Esophagus muscularis mucosa (tissue), 4 donors: ENCODE measurements around the gene HES4.

ENCODE experiments used
- EP300 ChIP-seq: sonication (generic); formaldehyde crosslinking; IDR thresholded peaks from one replicate; pipeline ENCODE4 v1.6.1; 2017; ENCODE audit warnings: antibody characterized with exemption
- POLR2A ChIP-seq: fragments of 450-650 bp; IDR thresholded peaks from one replicate; pipeline ENCODE4 v1.6.1; 2017; ENCODE audit warnings: antibody characterized with exemption, moderate library complexity, mild to moderate bottlenecking, low read depth
- TF ChIP-seq, protein P1 (sequence below), 3 experiments: fragments of 200-600 bp in 2 of 3; fragments of 450-650 bp in 1 of 3; sonication (generic) in 2 of 3; IDR thresholded peaks; one replicate each; pipeline ENCODE4 v1.5.1; 2017 to 2019; ENCODE audit warnings: antibody characterized with exemption in 3 of 3, mild to moderate bottlenecking in 2 of 3, moderate library complexity in 1 of 3

DNA sequence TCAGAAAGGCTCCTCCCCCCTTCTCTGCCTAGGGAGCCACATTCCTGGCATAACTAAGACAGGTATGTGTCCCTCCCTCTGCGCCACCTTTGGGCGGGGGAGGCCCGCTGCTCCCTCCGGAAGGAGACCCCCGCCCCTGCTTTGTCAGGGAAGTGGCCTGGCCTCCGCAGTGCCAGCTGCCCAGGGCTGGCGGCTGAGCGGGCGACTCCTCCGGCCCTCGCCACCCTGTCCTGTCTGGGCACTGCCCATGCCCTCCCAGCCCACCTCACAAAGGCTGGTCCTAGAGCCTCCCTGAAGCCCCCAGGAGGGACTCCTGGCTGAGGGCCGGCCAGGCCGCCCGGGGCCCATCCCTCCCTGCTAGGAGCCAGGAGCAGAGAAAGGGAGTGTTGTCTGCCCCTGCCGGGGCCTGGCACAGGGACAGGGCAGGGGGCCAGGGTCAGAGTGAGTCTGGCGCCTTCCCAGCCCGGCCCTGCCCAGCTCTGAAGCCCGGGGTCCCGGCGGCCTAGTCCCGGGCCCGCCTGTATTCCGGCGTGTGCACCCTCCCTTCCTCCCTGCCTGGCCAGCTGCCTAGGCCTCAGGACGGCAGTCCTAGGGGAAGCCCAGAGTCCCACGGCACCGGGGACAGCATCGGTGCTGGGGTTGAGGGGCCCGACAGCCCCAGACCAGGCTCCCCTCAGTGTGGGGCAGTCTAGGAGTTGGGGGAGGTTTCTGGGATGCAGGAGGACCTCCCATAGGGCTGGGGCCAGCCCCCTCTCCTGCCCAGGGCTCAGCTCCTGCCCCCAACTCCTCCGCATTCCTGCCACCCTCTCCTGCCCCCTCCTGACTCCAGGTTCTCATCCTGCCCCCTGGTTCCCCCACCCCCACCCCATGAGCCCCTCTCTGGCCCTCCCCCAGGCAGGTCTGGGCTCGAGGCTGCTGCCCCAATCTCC lies 25.1 kb upstream of the HES4 start:
- TF ChIP-seq POLR2A (no peak), EP300 (no peak)
- TF ChIP-seq, protein P1, sequence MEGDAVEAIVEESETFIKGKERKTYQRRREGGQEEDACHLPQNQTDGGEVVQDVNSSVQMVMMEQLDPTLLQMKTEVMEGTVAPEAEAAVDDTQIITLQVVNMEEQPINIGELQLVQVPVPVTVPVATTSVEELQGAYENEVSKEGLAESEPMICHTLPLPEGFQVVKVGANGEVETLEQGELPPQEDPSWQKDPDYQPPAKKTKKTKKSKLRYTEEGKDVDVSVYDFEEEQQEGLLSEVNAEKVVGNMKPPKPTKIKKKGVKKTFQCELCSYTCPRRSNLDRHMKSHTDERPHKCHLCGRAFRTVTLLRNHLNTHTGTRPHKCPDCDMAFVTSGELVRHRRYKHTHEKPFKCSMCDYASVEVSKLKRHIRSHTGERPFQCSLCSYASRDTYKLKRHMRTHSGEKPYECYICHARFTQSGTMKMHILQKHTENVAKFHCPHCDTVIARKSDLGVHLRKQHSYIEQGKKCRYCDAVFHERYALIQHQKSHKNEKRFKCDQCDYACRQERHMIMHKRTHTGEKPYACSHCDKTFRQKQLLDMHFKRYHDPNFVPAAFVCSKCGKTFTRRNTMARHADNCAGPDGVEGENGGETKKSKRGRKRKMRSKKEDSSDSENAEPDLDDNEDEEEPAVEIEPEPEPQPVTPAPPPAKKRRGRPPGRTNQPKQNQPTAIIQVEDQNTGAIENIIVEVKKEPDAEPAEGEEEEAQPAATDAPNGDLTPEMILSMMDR (IDR thresholded peaks at IDR 0.05) = no peak
